HG03439 (cell line): Measurements from ENCODE around the gene FHOD1.

Experiments used
- ATAC-seq: cut with Tn5 transposase; IDR thresholded peaks from one replicate; pipeline ENCODE4 v1.9.1; 2021; ENCODE audit warnings: mild to moderate bottlenecking, moderate library complexity; ENCODE audit not compliant: unreplicated experiment

Gene FHOD1

DNA sequence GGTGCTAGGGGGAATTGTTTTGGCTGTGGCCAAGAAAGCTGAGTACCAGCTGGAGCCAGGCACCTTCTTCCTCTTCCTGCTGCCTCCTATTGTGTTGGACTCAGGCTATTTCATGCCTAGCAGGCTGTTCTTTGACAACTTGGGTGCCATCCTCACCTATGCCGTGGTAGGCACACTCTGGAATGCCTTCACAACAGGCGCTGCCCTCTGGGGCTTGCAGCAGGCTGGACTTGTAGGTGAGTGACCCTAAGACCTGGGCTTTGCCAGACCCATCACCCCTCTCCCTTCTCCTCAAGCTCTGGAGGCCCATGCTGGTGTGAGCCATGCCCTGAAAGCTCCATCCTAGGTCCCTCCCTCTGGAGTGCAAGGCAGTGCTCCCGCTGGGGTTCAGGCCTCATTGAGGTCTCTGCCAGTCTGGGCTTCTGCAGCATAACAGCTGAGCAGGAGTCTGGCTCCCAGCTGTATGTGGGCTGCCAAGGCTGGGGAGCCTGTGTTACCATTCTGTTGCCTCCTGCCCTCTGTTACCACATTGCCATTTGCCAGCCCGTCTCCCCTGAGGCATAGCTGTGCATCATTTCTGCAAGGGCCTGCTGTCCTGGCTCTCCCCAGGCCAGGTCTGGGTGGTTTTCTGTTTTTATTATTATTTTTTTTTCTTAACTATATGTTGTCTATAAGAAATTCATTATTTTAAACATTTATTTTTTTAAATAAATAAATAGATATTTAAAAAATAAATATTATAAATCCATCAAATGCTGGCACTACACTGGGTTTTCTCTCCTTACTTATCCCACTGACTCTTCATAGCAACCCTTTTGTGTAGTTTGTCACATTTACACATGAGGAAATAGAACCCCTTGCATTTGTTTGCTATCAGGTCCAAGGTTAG, 5.6 kb upstream of the FHOD1 start:
- no peak for ATAC-seq

DNA sequence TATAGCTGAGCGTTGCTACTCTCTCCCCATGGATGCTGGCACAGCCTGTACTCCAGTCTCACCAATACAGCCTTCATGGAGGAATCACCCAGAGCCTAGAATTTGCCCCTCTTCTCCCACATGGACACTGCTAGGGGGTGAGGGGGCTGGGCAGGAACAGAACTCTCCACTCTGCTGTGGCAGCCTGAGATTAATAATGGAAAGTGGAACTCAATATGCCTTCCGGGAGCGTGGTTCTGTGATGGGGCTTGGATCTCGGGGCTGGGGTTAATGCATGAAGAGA, 2.7 kb upstream of the FHOD1 start:
- no peak for ATAC-seq

DNA sequence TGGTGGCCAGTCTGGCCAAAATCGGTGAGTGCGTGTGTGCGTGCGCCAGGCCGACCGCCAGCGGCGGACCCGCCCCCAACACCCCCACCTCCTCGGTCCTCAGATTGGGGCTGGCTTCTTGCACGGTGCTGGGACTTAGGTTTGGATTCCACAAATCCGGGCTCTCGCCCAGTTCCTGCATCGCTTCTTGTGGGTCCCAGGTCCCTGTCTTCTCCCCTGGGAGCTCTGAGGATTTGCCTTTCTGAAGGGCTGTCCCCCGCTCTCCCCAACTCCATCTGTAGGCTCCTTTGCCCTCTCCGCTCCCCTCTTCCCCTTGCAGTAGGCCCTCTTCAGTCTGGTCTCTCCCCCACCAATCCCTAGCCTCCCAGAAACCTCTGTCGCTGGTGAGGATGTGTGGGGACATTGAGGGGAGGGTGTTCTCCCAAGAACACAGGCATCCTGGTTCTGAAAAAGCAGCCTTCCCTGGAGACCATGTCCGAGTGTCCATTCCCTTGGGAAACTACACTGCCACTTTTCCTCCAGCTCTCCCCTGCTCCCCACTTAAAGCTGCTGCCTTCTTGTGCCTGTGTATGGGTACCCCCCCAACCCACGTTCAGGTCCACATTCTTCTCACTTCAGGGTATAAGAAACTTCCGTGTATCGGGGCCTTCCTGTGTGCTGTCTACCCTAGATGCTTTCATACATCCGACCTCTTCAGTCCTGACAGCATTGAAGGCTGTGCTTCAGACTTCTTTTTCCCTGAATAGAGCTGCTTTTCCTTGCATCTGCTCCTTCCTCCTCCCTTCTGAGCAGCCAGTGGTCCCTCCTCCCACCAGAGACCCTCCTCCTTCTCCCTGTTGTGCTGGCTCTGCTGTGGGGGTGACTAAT, 2.1 kb upstream of the FHOD1 start:
- no peak for ATAC-seq

DNA sequence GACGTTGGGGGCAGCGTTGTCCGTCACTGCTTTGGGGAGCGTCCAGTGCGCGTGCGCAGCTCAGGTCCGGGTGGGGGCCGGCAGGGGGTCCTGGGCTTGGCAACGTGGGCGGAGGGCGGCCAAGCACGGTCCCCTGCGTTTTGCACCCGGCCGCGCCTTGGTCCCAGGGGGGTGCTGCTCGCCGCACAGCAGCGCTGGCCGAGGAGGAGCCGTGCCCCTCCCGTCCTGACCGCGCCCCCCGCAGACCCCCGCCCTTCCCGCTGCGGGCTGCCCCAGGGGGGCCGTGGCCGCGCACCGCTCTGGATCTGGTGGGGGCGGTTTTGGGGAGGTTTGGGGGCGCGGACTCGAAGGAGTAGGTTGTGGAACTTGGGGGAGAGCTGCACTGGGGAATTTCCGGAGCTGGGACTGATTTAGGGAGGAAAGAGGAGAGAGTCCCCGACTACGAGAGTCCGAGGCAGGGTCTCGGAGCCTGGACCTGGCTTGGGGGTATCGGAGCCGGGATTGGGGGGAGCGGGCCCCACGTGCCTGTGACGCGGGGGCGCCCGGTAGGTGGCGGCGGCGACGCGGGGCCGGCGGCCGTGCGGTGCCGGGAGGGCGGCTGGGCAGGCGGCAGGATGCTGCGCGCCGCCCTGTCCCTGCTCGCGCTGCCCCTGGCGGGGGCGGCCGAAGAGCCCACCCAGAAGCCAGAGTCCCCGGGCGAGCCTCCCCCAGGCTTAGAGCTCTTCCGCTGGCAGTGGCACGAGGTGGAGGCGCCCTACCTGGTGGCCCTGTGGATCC, 1.3 kb upstream of the FHOD1 start, which contains the start of gene SLC9A5:
TSS of gene SLC9A5 (plus strand) at position 579 of the 777 bp plus-strand sequence. CDS start at position 615, 36 bp downstream.
- no peak for ATAC-seq

DNA sequence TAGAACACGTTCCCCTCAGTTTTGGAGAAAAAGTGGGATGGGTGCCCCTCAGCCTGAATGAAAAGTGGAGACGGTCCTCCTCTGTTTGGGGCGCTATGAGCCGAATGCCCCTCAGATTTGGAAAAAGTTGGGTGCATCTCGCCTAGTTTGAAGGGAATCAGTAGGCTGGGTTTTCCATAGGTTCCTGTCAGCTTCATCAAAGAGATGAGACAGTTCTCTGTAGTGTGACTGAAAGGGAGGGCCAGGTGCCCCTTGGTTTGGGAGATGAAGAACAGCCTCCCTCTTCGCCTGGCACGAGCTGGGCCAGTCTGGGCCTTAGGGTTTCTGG, 756 bp upstream of the FHOD1 start:
- no peak for ATAC-seq

DNA sequence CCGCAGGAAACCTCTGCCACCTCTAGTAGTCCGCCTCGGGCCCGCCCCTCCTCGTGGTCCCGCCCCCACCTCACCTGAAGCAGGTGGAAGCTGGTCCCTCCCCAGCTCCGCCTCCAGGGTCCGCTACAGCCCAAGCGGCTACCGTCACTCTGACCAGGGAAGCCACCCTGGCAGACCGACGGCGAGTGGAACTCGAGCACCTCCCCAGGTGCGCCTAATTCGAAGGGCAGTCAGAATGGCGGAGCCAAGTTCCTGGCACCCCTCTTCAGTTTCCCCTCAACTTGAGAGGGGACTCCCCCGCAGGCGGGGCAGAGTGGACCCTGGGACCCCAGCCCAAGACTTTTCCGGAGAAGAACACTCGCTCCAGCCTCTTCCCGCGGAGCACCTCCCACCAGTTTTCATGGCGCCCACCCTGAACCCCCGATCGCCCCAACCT, 507 bp downstream of the FHOD1 start:
- ATAC-seq, result peak; percentile 18

DNA sequence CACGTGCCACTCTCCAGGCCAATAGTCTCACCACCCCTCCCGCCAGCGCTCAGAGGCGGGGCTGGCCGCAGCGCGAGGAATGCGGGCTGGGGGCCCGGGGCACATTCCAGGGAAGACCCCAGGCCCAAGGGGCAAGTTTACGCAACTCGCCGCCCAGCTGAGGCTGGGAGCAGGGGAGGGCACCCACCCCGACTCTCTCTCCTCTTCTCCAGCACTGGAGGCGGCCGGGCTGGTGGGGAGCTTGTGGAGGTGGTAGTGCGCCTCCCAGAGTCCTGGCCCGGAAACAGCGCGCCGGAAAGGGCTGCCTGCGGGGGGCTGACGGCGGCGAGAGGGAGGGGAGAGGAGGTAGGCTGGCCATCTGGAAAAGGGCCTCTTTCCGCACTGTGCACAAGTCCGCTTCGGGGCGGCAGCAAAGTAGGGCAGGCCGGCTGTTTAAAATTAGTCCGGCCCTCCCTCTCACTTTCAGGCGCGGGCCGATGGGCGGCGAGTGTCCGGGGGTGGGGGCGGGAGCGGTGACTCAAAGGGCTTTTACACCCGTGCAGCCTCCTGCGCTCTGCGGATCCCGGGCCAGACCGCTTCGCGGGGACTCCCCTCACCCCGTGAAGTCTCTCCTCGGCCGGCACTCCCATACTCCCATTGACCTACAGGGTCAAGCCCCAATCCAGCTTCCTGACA, 1.1 kb downstream of the FHOD1 start:
- ATAC-seq, result peak; percentile 22

DNA sequence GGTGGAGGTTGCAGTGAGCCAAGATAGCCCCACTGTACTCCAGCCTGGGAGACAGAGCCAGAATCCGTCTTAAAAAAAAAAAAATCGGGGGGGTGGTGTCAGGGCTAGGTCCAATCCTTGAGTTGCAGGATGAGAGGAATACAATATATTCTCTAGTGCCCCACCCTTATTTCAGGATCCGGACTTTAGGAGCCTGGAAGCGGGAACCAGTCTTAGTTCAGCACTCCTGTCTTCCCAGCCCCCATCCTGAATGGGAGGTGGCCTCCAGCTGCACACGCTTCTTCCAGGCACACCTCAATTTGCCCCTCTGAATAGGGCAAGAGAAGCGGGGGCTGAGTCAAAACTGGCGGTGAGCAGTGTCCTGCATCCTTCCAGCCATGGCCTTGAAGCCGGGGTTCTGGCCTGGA, 1.6 kb downstream of the FHOD1 start:
- ATAC-seq, result no peak

DNA sequence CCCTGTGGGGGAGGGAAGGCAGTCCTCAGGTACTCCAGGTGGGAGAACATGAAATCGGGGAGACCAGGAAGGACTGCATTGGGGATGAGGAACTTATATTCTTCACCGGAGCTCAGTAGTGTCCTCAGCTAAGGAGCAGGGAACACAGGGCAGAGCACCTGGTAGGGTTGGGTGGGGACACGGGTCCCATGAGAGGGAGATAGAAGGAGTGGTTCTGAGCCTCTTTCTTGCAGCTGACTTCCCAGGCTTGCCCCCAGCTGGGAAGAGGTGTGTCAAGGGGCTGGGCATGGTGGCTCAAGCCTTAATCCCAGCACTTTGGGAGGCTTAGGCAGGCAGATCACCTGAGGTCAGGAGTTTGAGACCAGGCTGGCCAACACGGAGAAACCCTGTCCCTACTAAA, 2.1 kb downstream of the FHOD1 start:
- no peak for ATAC-seq

DNA sequence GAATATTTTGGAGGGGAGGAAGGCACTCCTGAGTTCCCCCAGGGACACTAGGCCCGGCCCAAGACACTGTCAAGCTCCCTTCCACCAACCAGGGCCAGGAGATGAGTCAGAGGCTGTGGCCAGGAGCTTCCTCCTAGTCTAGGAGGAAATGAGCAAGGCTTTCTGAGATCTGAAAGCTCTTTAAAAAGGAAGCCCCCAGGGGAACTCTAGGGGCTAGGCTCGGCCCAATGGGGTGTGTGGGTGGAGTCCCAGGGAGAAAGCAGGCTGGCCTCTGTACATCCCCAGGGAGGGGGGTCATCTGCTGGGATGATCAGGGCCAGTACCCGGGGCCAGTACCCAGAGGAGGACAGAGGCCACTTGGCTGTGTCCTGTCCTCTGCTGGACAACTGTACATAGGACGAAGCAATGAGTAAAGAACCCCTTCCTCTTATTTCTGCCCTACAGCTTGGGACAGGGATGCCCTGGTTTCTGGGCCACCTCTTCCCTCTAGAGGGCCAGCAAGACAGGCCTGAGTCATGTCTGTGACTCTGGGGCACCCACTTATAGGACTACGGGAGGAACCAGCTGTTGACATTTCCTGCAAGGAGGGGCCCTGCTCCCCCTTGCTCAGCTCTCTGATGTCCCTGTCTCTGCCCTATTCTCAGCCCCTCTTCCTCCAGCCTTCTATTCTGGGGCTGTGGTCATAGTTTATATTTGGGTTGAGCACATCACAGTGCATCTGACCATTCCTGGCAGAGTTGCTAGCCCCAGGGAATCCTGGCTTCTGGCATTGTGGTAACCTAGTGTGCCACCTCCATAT, 2.7 kb downstream of the FHOD1 start:
- ATAC-seq, result peak; percentile 47

DNA sequence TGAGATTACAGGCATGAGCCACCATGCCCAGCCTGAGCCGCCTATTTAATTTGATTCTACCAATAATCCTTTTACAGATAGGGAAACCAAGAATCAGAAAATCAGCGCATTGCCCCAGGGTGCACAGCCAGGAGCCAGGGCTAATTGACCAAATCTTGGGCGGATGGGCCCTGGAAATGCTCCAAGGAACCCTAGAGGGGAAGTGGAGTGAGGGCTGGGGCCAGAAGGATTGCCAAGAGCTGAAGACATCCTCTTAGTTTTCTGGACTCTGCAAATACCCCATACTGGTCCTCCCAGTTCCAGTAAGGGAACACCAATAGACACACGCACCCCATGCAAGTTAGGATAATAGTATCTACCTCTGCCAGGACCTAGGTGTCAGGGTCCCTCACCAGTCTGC, 3.8 kb downstream of the FHOD1 start:
- no peak for ATAC-seq

DNA sequence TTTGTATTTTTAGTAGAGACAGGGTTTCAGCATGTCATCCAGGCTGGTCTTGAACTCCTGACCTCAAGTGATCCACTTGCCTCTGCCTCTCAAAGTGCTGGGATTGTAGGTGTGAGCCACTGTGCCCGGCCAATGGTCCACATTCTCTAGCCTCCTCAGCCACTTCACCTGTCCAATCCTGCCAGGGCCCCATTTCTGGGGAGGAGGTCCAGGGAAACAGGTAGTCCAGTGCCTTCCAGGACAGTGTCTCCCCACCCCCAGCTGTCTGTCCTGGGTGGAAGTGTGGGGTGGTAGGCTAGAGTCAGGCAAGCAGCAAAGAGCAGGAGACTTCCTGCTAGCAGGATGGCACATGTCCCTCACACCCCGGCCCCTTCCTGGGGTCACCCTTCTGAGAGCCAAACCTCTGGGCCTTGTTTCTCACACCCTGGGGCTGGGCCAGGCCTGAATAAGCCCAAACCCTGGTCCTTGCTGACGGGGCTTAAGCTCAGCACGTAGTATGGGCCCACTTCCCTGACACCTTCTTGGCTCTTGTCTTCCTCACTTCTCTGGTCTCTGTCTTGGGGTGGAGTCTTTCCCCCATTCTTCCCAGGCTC, 5.0 kb downstream of the FHOD1 start:
- no peak for ATAC-seq

DNA sequence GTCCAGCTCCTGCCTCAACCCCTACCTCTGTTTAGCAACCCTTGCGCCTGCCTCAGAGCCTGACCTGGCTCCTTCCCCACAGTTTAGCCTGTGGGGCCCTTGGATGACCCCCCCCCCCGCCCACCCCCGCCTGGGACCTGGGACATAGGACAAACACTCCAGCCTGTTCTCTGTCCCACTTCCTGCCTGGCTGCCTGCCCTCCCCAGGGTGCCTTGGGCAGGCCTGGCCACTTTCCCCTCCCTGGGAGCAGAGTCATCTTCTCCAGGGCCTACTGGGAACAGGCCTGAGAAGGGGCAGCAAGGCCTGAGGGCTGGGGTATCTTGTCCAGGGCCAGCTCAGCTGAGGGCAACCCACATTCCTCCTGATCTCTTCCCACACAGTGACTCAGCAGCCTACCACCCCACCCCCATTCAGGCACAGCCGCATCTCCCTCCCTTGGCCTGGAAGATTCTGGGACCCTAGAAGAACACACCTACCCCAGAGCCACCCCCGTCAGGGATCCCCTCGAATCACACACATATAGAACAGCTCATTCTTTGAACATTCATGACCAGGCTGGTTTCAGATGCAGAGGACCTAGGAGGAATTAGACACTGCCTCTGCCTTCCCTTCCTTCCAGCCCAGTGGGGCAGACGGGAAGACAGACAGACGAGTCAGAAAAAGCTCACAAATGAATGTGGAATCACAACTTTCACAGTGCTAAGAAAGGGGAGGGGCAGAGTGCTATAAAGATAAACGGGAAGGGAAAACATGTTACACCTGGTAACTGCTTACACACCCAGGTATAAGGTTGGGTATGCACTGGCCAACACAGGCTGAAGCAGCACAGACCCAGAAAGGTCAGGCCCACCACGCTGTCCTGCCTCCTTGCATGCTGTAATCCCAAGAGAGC, 6.0 kb downstream of the FHOD1 start:
- ATAC-seq, result no peak

DNA sequence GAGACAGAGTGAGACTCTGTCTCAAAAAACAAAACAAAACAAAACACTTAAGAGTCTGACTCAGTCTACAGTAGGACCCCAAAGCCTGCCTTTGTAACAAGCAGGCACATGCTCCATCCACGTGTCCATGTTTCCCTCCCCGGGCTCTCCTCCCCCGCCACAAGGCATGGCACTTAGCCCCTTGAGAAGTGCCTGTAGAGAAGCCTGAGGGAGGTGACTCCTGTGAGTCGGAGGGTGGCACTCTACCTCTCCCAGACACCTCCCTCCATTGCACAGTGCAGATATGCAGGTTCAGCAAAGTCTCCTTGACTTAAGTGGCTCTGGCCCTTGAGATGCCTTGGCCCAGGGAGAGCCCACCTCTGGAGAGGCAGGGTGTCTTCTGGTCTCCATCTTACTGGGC, 6.8 kb downstream of the FHOD1 start:
- ATAC-seq, result no peak

DNA sequence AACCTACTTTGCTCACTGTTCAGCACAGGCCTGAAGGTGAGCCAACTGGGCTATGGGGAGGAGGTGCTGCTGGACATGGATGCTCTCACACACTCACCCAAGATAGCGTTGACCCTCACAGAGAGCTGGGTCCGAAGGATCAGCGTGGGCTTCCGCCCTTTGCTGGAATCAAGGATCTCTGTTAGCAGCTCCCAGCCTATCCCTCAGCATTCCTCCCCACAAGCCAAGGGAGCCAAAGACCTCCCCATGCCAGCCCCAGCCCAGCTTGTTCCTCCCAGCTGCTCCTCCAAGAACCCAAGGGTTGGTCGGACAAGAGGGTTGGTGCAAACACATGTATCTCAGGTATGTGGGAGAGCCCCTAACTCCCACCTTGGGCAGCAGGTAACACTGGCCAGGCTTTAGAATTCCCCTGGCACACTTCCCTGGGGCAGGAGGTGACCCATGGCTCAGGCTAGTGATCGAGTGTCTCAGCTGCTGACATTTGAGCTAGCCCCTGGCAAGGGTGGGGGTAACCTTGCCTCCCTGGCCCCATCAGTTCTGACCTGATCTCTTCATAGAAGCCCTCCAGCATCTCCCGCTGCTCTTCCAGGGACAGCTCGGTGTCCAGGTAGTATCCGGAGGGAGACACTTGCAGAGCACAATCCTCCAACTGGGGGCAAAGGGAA, 8.3 kb downstream of the FHOD1 start:
- no peak for ATAC-seq

DNA sequence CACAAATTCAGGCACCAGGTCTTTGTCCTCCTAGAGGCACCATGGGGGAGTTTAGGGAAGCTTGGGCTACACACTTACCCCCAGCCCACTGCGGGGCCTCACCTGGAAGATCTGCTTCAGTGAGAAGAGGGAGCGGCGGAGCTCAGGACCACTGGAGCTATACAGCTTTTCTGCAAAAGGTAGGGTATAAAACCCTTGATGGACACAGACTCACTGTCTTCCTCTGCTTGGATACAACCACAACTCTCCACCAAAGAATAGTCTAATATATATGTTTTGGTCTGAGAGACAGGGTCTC, 9.1 kb downstream of the FHOD1 start:
- no peak for ATAC-seq

DNA sequence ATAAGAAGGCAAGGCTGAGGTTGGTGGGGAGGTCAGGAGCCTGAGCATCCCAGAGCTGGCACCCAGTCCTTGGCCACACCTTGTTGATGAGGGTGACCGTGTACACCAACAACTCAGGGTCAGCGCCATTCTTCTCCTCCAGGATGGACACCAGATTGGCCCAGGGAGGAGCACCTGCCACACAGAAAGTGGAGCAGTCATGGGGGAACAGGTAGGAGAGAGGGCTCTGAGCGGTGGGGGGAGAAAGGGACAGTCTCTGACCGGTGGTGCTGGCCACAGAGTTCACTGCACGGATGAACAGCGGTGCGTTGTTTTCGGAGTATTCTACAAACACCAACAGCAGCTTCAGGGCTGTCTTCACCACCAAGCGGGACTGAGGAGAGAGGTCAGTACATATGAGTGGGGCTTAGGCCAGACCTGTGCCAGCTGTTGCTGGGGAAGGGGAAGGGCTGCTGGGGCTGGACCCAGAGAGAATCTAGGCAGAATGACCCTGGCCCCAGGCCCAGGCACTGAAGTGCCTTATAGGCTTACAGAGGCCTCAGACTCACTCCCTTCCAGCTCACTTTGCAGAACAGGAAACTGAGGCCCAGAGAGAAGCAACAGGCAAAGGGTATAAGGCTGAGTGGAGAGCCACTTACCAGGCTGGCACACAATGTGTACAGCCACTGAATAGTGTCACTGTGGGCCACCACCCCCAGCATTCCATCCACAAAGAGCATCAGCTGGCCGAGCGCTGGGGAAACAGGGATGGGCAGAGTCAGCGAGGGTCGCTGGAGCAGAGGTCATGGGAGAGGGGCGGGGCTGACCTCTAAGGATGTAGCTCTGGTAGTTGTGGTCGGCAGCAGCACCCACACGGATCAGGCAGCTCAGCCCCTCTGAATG, 9.6 kb downstream of the FHOD1 start:
- ATAC-seq, result no peak
